H1 (cell line): Measurements from ENCODE around the gene NIFK. TPM values are rescaled to one million over a fixed set of nuclear protein-coding genes. Genes with fewer than 3 reads are reported as not detected.

Experiments
- HDAC2 ChIP-seq, 2 experiments: fragments of 300-600 bp in 1 of 2; sonication (generic) in 1 of 2; IDR thresholded peaks; 2 replicates each; pipeline ENCODE4 v1.6.1; 2011 to 2012; ENCODE audit warnings: low read depth in 2 of 2, low read length in 2 of 2, mild to moderate bottlenecking in 2 of 2, moderate library complexity in 2 of 2, borderline replicate concordance in 1 of 2, inconsistent platforms in 1 of 2
- TBP ChIP-seq: IDR thresholded peaks from 2 replicates; pipeline ENCODE4 v1.6.1; 2011; ENCODE audit warnings: low read depth, low read length, improper control_type of control experiment
- polyA plus RNA-seq, 7 experiments: library from polyadenylated mRNA; depleted of rRNA in 3 of 7; stranded (reverse) in 5 of 7; unstranded in 2 of 7; fragments of >200 nt in 5 of 7; fragments of 200-250 nt in 2 of 7; gene quantifications; 1 replicate in 5 of 7; 2 replicates in 1 of 7; 4 replicates in 1 of 7; pipeline versions ENCODE4 v1.2.1 to v1.2.3, GENCODE V29; 2011 to 2013; ENCODE audit warnings: missing spikeins in 2 of 7, mixed read lengths in 2 of 7
- total RNA-seq: library from RNA; stranded (reverse); fragmentation: NEBNext Ultra II Directional; extraction: Animal tissue kit (Norgen Biotek cat#: 25700); gene quantifications from 2 replicates; pipeline ENCODE4 v1.2.1, GENCODE V29; 2021

NIFK gene
- total and polyA plus RNA-seq, 2 of the 8 experiments (the other 6 are each of a cell fraction or from before 2014, with no cell fraction given) = 24.4 to 117 TPM

DNA sequence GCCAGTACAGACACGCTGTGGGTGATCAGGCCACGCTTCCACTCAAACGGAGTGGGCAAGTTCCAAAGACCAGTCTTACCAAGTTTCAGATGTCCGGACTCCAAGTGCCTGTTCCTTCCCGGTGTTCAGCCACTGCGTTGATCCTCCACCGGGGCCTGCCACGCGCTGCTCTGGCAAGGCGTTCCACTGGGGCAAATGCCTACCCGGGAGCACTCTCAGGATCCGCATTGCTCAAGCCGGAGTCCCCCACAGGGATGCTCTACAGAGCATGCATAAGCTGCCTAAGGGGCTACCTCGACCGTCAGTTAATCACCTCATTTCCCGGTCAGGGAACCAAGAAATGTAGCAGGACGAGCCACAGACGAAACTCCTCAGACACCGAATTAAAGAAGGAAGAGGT, 50.5 kb downstream of the NIFK start (continued):
- TF ChIP-seq HDAC2 (IDR thresholded peaks at IDR 0.05; ENCODE audit: borderline replicate concordance in 1 of 2, low read depth in 2 of 2, low read length in 2 of 2) = 0 out of 4 replicates have a peak, but pooled peaks of 1 of the 2 experiments have one; percentile 53
- 0 out of 2 replicates have a peak, but pooled peaks have one; percentile 14 for TF ChIP-seq TBP
- TF ChIP-seq, all 59 proteins: peak for 4
